CD1c-positive myeloid dendritic cell (primary cell): ENCODE data around the gene PCDHGA5.
A peak's percentile ranks its signal among the peaks of the same experiment; 100 is the strongest.
"Not testable (repeated sequence)": the region's sequence is repeated elsewhere in the genome, so short reads cannot be mapped to it uniquely, and the experiment has no call there.

Source experiments
- DNase-seq: peaks from one replicate; pipeline ENCODE4 v3.0.0-alpha.2; 2016; ENCODE audit errors: extremely low spot score

PCDHGA5 gene

DNA sequence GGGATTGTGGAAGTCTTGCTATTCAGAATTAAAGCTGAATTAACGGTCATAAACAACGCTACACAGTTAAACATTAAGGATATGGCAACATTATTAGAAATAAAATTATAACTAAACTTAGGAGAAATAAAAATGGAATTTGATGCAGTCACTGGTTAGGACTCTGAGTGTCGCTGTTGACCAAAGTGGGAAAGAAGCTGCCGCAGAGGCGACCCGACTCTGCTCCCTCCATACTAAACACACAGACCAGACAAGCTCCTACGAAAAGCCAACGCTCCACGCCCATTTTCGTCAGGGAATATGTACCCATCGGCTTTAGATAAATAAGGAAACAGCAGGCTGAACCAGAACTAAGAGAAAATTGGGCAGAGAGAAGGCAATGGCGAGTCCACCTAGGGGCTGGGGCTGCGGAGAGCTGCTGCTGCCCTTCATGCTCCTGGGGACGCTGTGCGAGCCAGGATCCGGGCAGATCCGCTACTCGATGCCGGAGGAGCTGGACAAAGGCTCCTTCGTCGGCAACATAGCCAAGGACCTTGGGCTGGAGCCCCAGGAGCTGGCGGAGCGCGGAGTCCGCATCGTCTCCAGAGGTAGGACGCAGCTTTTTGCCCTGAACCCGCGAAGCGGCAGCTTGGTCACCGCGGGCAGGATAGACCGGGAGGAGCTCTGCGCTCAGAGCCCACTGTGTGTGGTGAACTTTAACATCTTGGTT is at the start of gene PCDHGA5:
Gene PCDHGA5 (plus strand): TSS at position 211 of the 709 bp plus-strand sequence. CDS start 169 bp downstream, at position 380.
- no peak for DNase-seq

DNA sequence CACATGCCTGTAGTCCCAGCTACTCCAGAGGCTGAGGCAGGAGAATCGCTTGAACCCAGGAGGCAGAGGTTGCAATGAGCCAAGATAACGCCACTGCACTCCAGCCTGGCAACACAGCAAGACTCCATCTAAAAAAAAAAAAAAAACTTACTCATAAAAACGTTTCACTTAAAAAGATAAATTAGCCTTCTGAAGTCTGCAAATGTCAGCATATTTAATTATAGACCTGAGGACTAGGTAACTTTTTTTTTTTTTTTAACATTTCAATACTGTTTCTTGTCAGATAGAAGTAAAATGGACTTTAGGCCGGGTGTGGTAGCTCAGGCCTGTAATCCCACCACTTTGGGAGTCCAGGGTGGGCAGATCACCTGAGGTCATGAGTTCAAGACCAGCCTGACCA is 47.0 kb upstream of the PCDHGA5 start:
- not testable (repeated sequence) for DNase-seq

DNA sequence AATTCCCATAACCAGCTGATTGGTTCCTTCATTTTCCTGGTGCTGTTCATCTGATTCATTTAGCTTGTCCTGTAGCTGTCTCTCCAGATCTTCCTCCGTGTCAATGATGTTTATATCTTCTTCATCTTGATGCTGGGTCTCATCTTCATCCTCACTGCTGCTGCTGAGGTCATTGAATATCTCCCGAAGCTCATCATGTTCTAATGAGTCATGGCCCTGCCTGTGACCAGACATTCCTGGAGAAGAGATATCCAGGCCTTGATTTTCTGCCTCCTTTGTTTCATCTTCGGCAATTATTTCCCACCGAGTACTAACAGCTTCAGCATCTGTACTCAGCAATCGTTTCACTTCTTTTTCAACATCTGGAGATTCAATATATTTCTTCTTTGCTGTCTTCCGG is 44.8 kb upstream of the PCDHGA5 start:
- DNase-seq: no peak

DNA sequence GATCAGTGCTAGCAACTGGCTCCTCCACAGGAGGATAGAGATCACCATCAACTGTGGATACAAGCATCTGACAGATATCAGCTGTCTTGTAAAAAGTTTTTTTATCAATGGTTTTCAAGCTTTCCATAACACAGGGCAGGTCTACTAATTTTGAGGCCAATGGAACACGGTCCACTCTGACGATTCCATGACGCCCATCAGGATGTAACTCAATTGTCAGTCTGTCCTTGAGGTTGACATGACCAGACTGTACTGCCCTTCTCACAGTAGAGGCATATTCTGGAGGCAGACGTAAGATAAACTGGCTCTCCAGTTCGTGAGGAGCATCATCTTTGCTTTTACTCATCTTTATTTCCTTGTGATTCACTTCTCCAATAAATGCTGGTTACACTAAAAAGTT is 44.3 kb upstream of the PCDHGA5 start:
- no peak for DNase-seq

DNA sequence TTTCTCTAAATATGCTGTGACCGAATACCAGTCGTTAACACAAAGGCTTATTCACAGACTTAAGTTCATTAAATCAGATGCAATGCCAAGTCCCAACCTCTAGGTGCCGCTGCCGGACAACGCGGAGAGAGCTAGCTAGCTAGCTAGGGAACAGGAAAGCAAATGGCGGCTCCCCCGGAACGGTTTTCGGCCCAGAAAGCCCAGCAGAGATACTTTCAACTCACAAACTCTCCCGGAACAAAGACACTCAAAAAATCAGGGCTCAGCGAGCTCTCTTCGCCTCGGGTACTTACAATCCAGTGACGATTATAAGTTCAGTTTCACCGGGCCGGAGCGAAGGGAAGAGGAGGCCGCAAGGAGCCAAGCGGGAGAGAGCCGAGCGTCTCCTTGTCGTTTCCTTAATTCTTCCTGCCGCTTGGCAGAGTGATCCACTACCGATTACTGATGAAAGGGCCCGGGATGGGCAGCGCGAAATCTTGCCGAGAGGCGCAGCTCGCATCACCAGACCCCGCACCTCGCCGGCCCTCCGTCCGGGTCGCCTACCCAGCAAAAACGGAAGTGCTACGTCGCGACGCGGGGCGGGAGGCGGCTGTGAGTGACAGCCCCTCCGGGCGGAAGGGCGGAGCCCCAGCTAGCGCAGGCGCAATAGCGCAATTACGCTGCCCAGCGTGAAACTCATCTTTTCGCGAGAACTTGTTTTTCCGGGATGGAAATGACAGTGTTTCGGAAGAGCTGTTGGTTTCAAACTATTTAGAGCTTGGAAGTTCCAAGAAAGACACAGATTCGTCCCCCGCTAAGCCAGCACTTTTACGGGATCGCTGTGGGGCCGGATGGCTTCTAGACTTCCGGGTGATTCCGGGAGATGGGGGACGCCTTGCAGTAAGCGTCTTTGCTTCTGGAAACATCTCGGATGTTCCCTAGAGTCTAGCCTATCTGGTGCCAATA is 43.5 kb upstream of the PCDHGA5 start, which contains the start of gene TAF7:
Gene TAF7 (minus strand): TSS at position 560 of the 945 bp plus-strand sequence. CDS start 740 bp downstream, outside the sequence.
- DNase-seq: peak; percentile 97

DNA sequence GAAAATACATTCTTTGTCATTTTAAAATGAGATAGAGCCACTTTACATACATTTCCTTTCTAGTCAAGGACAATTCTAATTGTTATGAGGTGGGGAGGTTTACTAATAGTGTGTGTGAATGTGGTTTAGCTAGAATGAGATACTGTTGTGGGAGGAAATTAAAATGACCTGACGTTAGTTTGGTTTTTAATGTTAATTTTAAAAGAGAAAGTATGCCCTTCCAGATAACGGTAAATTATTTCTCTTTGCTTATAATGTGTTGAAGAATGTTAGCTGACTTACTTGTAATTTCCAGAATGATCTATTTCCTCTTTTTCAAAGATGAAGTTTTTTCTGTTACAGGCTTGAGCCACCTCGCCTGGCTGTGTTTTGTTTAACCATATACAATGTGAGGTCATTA is 41.7 kb upstream of the PCDHGA5 start:
- DNase-seq: no peak

DNA sequence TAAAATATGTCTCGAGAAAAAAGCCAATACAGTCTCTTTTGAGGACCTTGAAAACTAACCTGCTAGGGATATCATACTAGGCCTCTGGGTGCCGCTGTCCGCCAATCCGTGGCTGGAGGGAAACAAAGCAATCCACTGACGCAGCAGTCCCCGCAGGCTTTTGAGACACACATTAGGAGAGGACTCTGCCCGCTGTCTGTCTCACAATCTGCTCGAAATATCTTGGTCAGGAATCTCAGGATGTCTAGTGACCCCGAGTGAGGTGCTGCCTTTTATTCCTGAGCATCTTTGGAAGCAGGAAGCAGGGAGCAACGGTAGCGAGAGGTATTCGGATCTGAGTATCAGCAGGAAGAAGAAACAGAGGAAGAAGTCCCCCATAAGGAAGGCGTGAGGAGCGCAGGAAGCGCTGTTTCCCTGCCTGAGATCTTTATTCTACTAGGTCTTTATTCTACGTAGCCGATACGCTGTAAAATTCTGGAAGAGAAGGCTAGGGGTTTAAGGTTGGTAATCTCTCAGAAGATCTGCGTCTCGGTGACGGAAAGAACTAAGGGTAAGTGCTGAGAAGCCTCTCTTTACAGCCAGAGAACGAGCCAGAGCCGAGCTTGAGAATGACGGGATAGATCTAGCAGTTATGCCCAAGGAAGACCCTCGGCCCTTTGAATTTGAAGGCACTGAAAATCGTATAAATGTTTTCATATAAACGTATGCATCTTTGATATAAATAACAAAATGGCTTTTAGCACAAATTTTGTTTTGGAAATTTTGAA is 37.7 kb upstream of the PCDHGA5 start:
- peak; percentile 59 for DNase-seq

DNA sequence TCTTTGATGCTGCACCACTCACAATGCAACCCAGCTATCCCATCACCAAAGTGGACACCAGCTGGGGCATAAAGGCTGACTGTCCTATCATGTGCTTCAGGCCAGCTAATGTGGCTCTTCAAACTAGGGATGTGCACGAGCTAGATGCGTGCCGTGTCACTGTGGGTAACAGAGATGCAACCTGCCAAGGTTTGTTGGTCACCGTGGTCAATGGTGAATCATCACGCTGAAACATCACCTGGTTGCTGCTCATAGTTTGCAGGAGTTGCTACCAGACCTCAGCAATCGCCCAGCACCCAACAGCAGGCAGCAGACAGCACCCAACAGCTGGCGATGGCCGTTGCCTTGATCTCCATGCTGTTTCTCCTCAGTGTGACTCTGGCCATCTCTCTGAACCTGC is 35.7 kb upstream of the PCDHGA5 start:
- DNase-seq: no peak

DNA sequence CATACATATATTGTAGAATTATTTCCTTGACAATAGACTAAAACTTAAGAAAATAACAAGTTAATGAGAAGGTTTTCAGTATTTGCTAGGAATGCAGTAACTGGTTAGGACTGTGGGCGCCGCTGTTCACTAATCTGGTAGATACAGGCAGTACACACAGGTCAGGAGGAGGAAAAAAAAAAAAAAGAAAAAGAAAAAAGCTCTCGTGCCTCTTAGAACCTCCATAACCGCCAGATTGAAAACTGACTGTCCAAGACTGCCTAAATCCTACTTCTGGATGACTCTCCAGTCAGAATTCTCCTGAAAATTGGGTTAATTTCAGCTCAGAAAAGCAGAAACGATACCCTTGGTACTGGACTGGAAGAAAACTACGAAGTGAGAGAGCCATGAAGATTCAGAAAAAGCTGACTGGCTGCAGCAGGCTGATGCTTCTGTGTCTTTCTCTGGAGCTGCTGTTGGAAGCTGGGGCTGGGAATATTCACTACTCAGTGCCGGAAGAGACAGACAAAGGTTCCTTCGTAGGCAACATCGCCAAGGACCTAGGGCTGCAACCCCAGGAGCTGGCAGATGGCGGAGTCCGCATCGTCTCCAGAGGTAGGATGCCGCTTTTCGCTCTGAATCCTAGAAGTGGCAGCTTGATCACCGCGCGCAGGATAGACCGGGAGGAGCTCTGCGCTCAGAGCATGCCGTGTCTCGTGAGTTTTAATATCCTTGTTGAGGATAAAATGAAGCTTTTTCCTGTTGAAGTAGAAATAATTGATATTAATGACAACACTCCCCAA is 33.5 kb upstream of the PCDHGA5 start, which contains the start of gene PCDHGA1:
Gene PCDHGA1 (plus strand): TSS at position 216 of the 782 bp plus-strand sequence.
- no peak for DNase-seq

DNA sequence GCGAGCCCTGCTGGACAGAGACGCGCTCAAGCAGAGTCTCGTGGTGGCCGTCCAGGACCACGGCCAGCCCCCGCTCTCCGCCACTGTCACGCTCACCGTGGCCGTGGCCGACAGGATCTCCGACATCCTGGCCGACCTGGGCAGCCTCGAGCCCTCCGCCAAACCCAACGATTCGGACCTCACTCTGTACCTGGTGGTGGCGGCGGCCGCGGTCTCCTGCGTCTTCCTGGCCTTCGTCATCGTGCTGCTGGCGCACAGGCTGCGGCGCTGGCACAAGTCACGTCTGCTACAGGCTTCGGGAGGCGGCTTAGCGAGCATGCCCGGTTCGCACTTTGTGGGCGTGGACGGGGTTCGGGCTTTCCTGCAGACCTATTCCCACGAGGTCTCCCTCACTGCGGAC is 31.4 kb upstream of the PCDHGA5 start:
- not testable (repeated sequence) for DNase-seq

DNA sequence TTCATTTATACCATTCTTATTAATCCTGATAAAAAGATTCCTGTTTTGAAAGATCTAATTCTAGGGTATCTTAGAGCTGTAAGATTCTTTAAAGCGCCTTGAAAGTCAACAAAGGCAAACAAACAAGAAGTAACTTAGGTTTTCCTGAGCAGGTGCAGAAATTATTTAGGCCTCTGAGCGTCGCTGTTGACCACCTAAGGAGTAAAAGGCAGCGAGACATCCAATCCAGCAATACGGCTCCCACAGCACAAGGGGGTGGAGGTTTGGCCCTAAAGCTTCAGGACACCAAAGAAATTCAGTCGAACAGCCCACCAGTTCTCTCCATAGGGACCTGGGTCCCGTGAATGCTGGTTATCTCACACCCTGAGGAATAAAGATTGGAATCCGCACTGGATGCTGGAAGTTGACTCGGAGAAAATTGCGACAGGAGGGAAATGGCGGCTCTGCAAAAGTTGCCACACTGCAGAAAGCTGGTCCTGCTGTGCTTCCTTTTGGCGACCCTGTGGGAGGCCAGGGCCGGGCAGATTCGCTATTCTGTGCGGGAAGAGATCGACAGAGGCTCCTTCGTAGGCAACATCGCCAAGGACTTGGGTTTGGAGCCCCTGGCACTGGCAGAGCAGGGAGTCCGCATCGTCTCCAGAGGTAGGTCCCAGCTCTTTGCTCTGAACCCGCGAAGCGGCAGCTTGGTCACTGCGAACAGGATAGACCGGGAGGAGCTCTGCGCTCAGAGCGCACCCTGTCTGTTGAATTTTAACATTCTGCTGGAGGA is 25.2 kb upstream of the PCDHGA5 start, which contains the start of gene PCDHGA2:
Gene PCDHGA2 (plus strand): TSS at position 223 of the 769 bp plus-strand sequence.
- DNase-seq: peak; percentile 26

DNA sequence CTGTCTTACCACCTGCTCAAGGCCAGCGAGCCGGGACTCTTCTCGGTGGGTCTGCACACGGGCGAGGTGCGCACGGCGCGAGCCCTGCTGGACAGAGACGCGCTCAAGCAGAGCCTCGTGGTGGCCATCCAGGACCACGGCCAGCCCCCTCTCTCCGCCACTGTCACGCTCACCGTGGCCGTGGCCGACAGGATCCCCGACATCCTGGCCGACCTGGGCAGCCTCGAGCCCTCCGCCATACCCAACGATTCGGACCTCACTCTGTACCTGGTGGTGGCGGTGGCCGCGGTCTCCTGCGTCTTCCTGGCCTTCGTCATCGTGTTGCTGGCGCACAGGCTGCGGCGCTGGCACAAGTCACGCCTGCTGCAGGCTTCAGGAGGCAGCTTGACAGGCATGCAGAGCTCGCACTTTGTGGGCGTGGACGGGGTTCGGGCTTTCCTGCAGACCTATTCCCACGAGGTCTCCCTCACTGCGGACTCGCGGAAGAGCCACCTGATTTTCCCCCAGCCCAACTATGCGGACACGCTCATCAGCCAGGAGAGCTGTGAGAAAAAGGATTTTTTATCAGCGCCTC is 23.1 kb upstream of the PCDHGA5 start:
- not testable (repeated sequence) for DNase-seq

DNA sequence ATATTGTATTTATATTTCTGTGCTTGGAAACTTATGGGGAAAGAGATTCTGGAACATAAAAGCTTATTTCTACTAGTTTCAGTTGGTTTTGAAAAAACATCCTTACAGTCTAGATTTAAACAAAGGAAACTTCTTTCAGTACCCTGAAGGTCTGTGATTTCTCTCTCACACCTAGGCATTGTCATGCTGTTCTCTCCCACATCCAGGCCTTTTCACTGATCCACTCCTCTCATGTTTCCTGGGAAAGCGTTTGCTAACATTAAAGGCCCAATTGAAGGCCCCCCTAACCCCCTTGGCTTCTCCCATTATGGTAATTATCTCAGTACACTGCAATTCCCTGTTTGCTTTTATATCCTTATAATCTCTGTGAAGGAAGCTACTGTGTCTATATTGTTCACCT is 21.2 kb upstream of the PCDHGA5 start:
- no peak for DNase-seq

DNA sequence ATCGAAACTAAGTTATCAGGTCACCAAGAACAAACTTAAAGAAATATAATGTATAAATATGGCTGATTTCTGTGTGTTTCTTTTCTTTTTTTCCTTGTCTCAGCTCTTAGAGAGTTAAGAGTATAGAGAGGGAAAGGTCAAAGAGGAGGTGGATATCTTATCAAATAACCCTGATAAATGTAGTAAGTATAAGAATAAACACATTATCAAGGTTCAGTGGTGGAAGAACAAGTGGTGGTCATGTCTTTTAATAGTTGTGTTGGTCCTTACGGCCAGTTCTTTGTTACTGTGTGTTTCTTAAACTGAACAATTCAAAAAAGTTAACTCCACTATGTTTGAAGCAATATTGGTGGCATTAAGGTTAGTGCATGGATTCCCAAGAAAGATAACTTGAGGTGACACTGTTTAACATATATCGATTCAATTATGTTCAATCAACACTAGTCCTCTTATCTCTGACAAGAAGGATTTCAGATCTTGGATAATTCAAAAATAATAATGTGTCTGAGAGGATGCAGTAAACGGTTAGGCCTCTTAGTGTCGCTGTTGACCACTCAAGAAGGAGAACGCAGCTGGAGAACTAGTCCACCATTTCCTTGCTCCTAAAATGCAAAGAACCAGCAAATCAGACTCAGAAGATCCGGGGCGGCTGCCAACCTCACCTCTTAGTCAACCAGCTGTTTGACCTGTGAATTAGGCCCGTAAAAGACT is 20.6 kb upstream of the PCDHGA5 start, which contains the start of gene PCDHGA3:
Gene PCDHGA3 (plus strand): TSS at position 588 of the 711 bp plus-strand sequence. CDS start 205 bp downstream, outside the sequence.
- DNase-seq: peak; percentile 22

DNA sequence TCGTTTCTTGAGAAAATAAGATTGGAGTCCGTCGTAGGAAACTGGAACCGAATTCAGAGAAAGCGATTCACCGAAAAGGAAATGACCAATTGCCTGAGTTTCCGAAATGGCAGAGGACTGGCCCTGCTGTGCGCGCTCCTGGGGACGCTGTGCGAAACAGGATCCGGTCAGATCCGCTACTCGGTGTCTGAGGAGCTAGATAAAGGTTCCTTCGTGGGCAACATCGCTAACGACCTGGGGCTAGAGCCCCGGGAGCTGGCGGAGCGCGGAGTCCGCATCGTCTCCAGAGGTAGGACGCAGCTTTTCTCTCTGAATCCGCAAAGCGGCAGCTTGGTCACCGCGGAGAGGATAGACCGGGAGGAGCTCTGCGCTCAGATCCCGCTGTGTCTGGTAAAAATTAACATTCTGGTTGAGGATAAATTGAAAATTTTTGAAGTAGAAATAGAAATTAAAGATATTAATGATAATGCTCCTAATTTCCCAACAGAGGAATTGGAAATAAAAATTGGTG is 20.0 kb upstream of the PCDHGA5 start:
- no peak for DNase-seq

DNA sequence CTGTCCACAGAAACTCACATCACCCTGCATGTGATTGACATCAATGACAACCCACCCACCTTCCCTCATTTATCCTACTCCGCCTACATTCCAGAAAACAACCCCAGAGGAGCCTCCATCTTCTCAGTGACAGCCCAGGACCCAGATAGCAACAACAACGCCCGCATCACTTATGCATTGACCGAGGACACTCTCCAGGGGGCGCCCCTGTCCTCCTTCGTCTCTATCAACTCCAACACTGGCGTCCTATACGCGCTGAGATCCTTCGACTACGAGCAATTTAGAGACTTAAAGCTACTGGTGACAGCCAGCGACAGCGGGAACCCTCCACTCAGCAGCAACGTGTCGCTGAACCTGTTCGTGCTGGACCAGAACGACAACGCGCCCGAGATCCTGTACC is 18.6 kb upstream of the PCDHGA5 start:
- DNase-seq: no peak

DNA sequence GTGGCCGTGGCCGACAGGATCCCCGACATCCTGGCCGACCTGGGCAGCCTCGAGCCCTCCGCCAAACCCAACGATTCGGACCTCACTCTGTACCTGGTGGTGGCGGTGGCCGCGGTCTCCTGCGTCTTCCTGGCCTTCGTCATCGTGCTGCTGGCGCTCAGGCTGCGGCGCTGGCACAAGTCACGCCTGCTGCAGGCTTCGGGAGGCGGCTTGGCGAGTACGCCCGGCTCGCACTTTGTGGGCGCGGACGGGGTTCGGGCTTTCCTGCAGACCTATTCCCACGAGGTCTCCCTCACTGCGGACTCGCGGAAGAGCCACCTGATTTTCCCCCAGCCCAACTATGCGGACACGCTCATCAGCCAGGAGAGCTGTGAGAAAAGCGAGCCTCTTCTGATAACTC is 17.9 kb upstream of the PCDHGA5 start:
- not testable (repeated sequence) for DNase-seq

DNA sequence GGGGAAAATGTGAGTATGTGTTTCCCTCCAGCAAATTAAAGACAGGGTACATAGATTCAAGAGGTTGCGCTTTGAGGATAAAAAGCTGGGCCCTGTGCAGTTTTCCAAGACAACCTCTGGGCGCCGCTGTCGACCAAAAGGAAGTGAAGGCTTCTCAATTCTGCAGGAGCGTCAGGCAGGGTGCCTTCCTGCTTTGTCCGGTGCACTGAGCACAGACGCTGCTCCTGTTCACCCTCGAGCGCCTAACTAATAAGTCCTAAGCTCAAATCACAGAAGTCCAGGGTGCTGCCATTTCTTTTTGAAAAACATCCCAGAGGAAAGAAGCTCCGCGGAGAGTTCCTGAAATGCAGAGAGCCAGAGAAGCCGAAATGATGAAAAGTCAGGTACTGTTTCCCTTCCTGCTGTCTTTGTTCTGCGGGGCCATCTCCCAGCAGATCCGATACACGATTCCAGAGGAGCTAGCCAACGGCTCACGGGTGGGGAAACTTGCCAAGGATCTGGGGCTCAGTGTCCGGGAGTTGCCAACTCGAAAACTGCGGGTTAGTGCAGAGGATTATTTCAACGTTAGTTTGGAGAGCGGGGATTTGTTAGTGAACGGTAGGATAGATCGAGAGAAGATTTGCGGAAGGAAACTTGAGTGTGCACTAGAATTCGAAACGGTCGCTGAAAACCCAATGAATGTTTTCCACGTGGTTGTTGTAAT is 13.9 kb upstream of the PCDHGA5 start, which contains the start of gene PCDHGB1:
Gene PCDHGB1 (plus strand): TSS at position 183 of the 703 bp plus-strand sequence. CDS start 162 bp downstream, at position 345.
- DNase-seq: peak; percentile 47
